GM18951 (cell line): ENCODE data around the gene GABPA.

Experiments
- POLR2A ChIP-seq: IDR thresholded peaks from 4 replicates; pipeline ENCODE4 v1.6.1; 2011; ENCODE audit warnings: mild to moderate bottlenecking; ENCODE audit not compliant: insufficient read length, insufficient read depth; ENCODE audit errors: extremely low read depth
- in situ Hi-C: fragments of 300-500 bp; cut with MboI; formaldehyde crosslinking; loops from one replicate; pipeline ENCODE4 v1.12.0; 2022; ENCODE audit warnings: low sequenced_read_pairs, mixed read lengths, inconsistent platforms; ENCODE audit not compliant: unreplicated experiment

Gene GABPA

DNA sequence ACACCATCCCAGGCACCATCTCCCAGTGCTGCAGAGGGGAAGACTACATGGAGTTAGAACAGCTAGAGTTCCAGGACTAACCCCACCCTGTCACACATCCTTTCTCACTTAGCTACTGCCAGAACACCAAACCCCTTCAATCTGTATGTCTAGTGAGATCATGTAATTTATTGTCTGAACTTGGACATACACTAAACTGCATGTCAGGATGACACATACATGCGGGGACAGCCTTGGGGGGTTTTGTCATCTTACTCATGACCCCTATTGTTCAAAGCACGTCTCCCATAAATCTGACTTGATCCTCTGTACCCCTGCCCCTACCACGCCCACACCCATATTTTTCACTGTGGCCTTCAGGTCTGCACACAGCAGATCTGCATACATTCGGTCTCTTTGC lies 71.3 kb downstream of the GABPA start:
- TF ChIP-seq POLR2A, result no peak
- in situ Hi-C loops, result no loop called here

DNA sequence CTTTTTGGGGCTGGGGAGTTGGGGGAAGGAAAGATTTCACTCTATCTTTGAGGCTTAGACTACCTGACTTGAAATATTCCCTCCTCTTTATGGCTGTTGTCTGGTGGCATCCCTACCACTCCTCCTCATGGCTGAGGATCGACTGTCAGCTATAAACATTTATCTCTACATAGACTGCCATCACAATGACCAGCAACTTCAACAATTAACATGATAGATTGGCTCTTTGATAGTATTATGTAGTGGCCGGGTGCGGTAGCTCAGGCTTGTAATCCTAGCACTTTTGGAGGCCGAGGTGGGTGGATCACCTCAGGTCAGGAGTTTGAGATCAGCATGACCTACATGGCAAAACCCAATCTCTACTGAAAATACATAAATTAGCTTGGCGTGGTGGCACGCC lies 72.4 kb downstream of the GABPA start:
- TF ChIP-seq POLR2A, result no peak
- in situ Hi-C loops, result no loop called here

DNA sequence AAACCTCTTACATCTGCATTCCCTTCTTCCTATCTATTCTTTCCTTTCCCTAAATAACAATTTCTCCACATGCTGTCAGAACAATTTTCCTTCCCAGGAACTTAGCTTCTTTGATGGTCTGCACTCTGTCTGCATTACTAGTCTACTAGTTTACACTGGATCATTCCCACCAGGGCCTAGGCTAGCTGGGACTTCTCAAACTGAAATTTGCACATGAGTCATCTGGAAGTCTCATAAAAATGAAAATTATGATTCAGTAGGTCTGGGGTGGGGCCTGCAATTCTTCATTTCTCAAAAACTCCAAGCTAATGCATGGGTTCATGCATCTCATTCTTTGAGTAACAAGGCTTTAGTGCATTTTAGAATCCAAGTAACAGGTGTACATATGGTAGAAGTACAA lies 74.2 kb downstream of the GABPA start:
- TF ChIP-seq POLR2A, result no peak
- in situ Hi-C loops, result no loop called here

GRCh38 chr21:25811186-25811585 lies 76.4 kb downstream of the GABPA start:
- TF ChIP-seq POLR2A, result no peak

GRCh38 chr21:25813917-25814316 lies 79.1 kb downstream of the GABPA start:
- in situ Hi-C loops, result no loop called here
- no peak for TF ChIP-seq POLR2A

More at GRCh38 chr21:25811186-25811585, 76.4 kb downstream of the GABPA start:
- in situ Hi-C loops, result no loop called here

DNA sequence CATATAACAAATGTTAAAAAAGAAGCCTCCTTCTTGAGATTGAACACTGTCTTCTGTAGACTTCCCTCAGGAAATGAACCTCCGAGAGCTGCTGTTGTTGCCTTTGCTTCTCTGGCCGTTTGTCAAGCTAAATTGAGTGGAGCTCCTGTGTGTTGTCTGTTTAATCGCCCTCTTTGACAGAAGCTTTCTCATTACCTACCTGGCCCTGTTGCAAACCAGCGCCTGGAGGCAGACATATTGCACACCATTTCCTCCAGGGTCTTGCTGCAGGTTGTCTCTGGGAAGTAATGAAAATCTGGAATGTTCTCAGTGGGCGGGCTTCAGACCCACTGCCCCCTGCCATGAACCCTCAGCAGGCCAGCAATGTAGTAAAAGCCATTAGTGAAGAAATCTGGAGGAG lies 83.3 kb downstream of the GABPA start:
- in situ Hi-C loops, result no loop called here
- TF ChIP-seq POLR2A, result no peak

DNA sequence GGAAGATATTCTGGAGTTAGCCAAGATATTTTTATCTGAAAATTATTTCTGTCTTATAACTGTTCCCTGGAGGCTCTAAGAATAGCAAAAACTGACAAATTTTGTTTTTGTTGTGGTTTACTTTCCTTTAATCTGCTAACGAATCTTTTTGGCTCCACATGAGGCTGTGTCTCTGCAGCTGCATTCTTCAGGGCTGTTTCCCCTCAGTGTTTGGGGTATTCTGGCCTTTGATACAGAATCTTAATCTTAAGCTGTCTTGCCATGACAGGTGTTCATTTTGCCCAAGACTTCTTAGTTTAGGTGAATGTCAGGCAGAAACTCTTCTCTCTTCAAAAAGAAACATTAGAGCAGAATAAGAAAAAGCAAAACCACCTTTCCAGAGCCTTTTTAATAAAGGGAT lies 83.8 kb downstream of the GABPA start:
- no peak for TF ChIP-seq POLR2A
- in situ Hi-C loops, result no loop called here
